Stimulated activated CD8-positive, alpha-beta memory T cell treated with anti-CD3 and anti-CD28 coated beads, Interleukin-12 subunit alpha, Interleukin-12 subunit beta, amount 100 ng/mL, for 24 hours (primary cell): Measurements from ENCODE around the gene SLC7A10.

Source experiments
- DNase-seq: peaks from one replicate; pipeline ENCODE4 v3.0.0-alpha.2; 2020; ENCODE audit errors: extremely low read depth

SLC7A10 gene

GRCh38 chr19:33254245-33254824 is 28.7 kb upstream of the SLC7A10 start:
- DNase-seq: no peak

- no peak for DNase-seq
Measured at GRCh38 chr19:33252971-33253370, 27.3 kb upstream of the SLC7A10 start.

GRCh38 chr19:33252418-33252962 is 26.8 kb upstream of the SLC7A10 start:
- DNase-seq: no peak

GRCh38 chr19:33251526-33252090 is 26.0 kb upstream of the SLC7A10 start:
- no peak for DNase-seq

GRCh38 chr19:33251076-33251475 is 25.4 kb upstream of the SLC7A10 start:
- DNase-seq: no peak

- no peak for DNase-seq
Measured at GRCh38 chr19:33250500-33250899, 24.9 kb upstream of the SLC7A10 start.

- DNase-seq: no peak
Measured at GRCh38 chr19:33249740-33250366, 24.2 kb upstream of the SLC7A10 start.

- no peak for DNase-seq
Measured at GRCh38 chr19:33248954-33249613, 23.4 kb upstream of the SLC7A10 start.

- DNase-seq: no peak
Measured at GRCh38 chr19:33248553-33248953, 22.9 kb upstream of the SLC7A10 start.

- DNase-seq: no peak
Measured at GRCh38 chr19:33248104-33248503, 22.5 kb upstream of the SLC7A10 start.

- DNase-seq: no peak
Measured at GRCh38 chr19:33247441-33247819, 21.8 kb upstream of the SLC7A10 start.

- no peak for DNase-seq
Measured at GRCh38 chr19:33246709-33247440, 21.2 kb upstream of the SLC7A10 start.

- no peak for DNase-seq
Measured at GRCh38 chr19:33245948-33246708, 20.5 kb upstream of the SLC7A10 start.

GRCh38 chr19:33242911-33243310 is 17.3 kb upstream of the SLC7A10 start:
- DNase-seq: no peak

- DNase-seq: no peak
Measured at GRCh38 chr19:33242131-33242530, 16.5 kb upstream of the SLC7A10 start.

GRCh38 chr19:33241530-33242101 is 16.0 kb upstream of the SLC7A10 start:
- no peak for DNase-seq

GRCh38 chr19:33241091-33241529 is 15.5 kb upstream of the SLC7A10 start:
- DNase-seq: no peak

- no peak for DNase-seq
Measured at GRCh38 chr19:33240181-33240771, 14.6 kb upstream of the SLC7A10 start.

GRCh38 chr19:33239223-33239975 is 13.7 kb upstream of the SLC7A10 start:
- DNase-seq: no peak
